ENCODE measurements around the gene SOX11. TPM values are rescaled to one million over a fixed set of nuclear protein-coding genes. Genes with fewer than 3 reads are reported as not detected.

The SOX11 gene
- total RNA-seq, 2 donors from 2014 or later: not detected

DNA sequence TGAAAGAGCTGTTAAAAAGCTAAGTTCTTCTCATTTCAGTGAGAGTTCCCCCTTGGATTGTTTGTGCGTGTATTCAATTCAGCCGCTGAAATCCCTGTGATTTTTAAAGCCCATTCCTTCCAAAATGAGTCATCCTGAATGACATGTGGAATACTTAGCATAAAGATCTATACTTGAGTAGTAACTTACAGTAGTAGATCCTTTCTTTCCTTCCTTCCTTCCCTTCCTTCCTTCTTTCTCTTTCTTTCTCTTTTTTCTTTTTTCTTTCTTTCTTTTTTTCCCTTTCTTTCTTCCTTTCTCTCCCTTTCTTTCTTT lies 18.2 kb upstream of the SOX11 start:
- no peak for DNase-seq
- no peaks in the 10 kb centered on the region for H3K9me3 Mint-ChIP-seq
- ATAC-seq (replicated peaks in 1 of 2): no peak
- H3K27me3 Mint-ChIP-seq (ENCODE audit: low read depth): peaks cover 18% of the 10 kb centered on the region
- H3K36me3 Mint-ChIP-seq (ENCODE audit: insufficient read depth in 2 of 2): peaks cover 0 to 4% of the 10 kb centered on the region in 2 donors
- H3K27ac Mint-ChIP-seq: peak overlapping the region; percentile 33
- no peaks in the 10 kb centered on the region for H3K4me1 Mint-ChIP-seq (ENCODE audit: low read depth)
- no peak overlapping the region for H3K4me3 Mint-ChIP-seq

DNA sequence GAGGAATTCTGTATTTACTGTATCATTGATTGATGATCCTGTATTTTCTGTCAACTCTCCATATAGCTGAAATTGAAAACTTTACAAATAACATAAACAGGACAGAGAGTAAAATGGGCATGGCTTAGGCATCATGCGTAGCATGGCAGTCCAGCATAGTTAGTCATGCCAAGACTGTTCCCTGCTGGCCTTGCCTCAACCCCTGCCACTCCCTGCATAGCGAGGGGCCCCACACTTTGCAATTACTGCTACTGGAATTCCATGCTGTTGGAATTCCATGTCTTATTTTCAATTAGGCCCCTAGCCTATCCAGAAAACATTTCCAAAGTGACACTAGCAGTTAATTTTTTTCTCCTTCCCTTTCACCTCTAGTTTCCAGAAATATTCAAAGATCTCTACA lies 15.1 kb upstream of the SOX11 start:
- Mint-ChIP-seq H3K27me3 (ENCODE audit: low read depth) (peaks cover 18% of the 10 kb centered on the region), H3K27ac (no peak overlapping the region), H3K9me3 (peaks cover 0 to 4% of the 10 kb centered on the region in 2 donors), H3K4me1 (ENCODE audit: low read depth) (no peaks in the 10 kb centered on the region), H3K4me3 (no peak overlapping the region), H3K36me3 (ENCODE audit: insufficient read depth in 2 of 2) (peaks cover 0 to 5% of the 10 kb centered on the region in 2 donors)
- no peak for DNase-seq
- no peak for ATAC-seq (replicated peaks in 1 of 2)

DNA sequence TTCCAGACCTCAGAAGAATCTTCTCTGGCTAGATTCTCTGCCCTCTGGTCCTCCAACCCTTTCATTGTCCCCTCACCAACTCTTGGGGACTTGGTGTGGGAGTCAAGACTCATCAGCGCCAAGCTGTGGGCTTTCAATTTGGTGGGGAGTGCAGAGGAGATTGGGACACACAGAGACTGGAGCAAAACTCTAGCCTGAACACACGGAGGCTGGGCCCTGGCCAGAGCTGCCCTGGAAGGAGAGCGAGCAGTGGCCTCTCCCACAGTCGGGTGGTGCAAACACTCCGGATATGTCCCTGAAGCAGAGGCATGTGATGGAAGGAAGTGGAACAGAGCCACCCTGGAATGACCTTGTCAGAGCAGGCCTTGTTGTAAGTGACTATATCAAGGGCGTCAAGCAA lies 8.7 kb upstream of the SOX11 start:
- H3K9me3 Mint-ChIP-seq: peaks cover 0 to 6% of the 10 kb centered on the region in 2 donors
- peaks cover 11% of the 10 kb centered on the region for H3K27me3 Mint-ChIP-seq (ENCODE audit: low read depth)
- H3K4me3 Mint-ChIP-seq: no peak overlapping the region
- peaks cover 0 to 1% of the 10 kb centered on the region in 2 donors for H3K36me3 Mint-ChIP-seq (ENCODE audit: insufficient read depth in 2 of 2)
- no peaks in the 10 kb centered on the region for H3K4me1 Mint-ChIP-seq (ENCODE audit: low read depth)
- DNase-seq (no peak), ATAC-seq (replicated peaks in 1 of 2) (no peak)
- H3K27ac Mint-ChIP-seq: no peak overlapping the region

DNA sequence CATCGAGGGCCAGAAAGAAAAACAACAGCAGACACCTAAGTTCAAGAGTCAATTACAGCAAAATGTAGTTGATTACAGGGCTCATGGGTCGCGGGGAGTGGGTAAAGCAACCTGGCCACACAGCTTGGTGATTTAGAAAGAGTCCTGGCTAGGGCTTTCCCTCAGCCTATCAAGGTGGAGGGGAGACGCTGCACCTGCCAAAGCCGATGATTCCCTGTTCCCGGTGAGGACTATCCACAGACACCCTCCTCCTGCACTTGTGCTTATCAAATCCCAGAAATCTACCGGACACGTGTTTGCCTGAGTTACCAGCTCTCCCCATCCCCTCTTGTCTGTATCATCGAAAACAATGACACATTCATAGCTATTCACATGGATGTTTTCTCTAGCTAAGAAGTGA lies 7.0 kb upstream of the SOX11 start:
- peaks cover 0 to 6% of the 10 kb centered on the region in 2 donors for H3K9me3 Mint-ChIP-seq
- H3K27me3 Mint-ChIP-seq (ENCODE audit: low read depth): peaks cover 28% of the 10 kb centered on the region
- H3K27ac Mint-ChIP-seq: no peak overlapping the region
- DNase-seq: no peak
- peaks cover 0 to 1% of the 10 kb centered on the region in 2 donors for H3K36me3 Mint-ChIP-seq (ENCODE audit: insufficient read depth in 2 of 2)
- H3K4me1 Mint-ChIP-seq (ENCODE audit: low read depth): no peaks in the 10 kb centered on the region
- no peak overlapping the region for H3K4me3 Mint-ChIP-seq
- ATAC-seq (replicated peaks in 1 of 2): no peak

DNA sequence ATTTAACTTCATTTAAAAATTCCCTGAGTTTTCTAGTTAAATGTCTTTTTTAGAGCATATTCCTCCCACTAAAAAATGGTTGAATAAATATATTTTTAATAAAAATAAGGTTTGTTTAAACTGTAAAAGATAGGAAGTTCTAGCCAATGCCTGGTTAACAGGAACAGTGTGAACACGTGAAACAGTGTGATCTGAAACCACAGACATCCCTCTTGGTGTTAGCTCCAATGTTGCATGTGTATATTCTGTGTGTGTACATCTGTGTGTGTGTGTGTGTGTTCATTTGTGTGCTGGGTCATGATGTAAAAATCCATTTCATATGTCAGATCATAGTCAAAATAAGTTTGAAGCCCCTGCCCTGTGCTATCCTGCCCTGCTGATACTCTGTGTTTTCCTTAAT lies 6.1 kb upstream of the SOX11 start:
- ATAC-seq (replicated peaks in 1 of 2): no peak
- Mint-ChIP-seq H3K27ac (no peak overlapping the region), H3K9me3 (peaks cover 0 to 3% of the 10 kb centered on the region in 2 donors), H3K36me3 (ENCODE audit: insufficient read depth in 2 of 2) (peaks cover 0 to 4% of the 10 kb centered on the region in 2 donors), H3K4me3 (no peak overlapping the region), H3K4me1 (ENCODE audit: low read depth) (no peaks in the 10 kb centered on the region), H3K27me3 (ENCODE audit: low read depth) (peaks cover 37% of the 10 kb centered on the region)
- DNase-seq: no peak

DNA sequence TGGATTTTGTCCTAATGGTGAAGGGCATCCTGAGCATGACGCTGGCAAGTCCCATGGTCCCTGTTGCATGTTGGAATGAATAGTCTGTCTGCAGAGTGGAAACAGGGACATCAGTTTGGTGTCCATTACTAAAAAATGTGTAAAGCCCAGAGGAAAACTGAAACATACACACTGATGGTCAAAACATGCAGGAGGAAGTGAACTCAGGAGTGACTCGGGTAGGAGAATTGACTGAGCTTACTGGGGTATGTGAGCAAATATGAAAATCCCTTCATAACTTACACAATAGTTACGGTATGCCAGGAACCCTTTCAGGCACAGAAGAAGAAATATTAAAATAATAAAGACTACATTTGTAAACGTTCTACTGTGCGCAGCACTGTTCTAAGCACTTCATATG lies 5.6 kb upstream of the SOX11 start:
- Mint-ChIP-seq H3K27ac (no peak overlapping the region), H3K27me3 (ENCODE audit: low read depth) (peaks cover 37% of the 10 kb centered on the region), H3K36me3 (ENCODE audit: insufficient read depth in 2 of 2) (peaks cover 0 to 5% of the 10 kb centered on the region in 2 donors), H3K9me3 (peaks cover 0 to 2% of the 10 kb centered on the region in 2 donors), H3K4me1 (ENCODE audit: low read depth) (no peaks in the 10 kb centered on the region), H3K4me3 (no peak overlapping the region)
- ATAC-seq (replicated peaks in 1 of 2) (no peak), DNase-seq (no peak)

DNA sequence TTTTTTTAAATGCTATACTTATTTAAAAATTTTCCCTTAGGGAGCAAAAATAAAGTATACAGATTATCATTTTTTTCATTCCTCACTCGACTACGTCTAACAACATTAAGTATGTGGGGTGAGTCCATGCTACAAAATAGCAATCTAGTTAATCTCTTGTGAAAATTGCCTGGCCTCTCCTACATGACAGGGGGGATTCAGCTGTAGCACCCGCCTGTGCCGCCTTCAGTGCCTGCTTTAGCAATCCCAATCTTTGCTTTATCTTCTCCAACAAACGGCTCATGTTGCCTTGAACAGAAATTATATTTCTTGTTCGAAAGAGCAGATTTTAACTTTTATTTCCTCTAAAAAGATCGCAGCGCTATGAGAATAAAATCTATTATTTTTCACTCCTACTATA lies 2.4 kb upstream of the SOX11 start:
- no peaks in the 10 kb centered on the region for H3K9me3 Mint-ChIP-seq
- DNase-seq: no peak
- no peak for ATAC-seq (replicated peaks in 1 of 2)
- H3K4me1 Mint-ChIP-seq (ENCODE audit: low read depth): peaks cover 11% of the 10 kb centered on the region
- H3K36me3 Mint-ChIP-seq (ENCODE audit: insufficient read depth in 2 of 2): peaks cover 2 to 7% of the 10 kb centered on the region in 2 donors
- H3K4me3 Mint-ChIP-seq: no peak overlapping the region
- H3K27ac Mint-ChIP-seq: no peak overlapping the region
- peaks cover 49% of the 10 kb centered on the region for H3K27me3 Mint-ChIP-seq (ENCODE audit: low read depth)

DNA sequence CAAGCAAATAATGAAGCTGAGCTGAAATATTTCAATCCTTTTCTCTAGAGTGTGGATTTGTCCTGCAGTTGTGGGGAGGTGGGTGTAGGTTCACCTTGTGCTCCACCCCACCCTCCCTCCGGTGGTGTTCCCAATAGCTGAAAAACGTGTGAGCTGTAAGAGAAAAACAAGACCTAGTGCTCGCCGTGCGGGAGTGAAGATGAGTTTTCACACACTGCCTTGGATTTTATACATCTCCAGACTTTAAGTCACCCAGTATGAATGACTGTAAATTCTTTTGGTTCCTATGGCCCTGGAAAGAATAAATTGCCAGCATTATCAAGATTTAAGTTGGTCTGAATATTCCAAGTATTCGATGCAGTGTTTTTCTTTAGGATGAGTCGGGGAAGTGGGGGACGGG lies 1.9 kb upstream of the SOX11 start:
- ATAC-seq (replicated peaks in 1 of 2): no peak
- H3K27ac Mint-ChIP-seq: no peak overlapping the region
- peaks cover 2 to 7% of the 10 kb centered on the region in 2 donors for H3K36me3 Mint-ChIP-seq (ENCODE audit: insufficient read depth in 2 of 2)
- H3K27me3 Mint-ChIP-seq (ENCODE audit: low read depth): peaks cover 54% of the 10 kb centered on the region
- peaks cover 11% of the 10 kb centered on the region for H3K4me1 Mint-ChIP-seq (ENCODE audit: low read depth)
- H3K9me3 Mint-ChIP-seq: no peaks in the 10 kb centered on the region
- no peak for DNase-seq
- H3K4me3 Mint-ChIP-seq: peak overlapping the region in 1 of 2 donors; percentile 64

DNA sequence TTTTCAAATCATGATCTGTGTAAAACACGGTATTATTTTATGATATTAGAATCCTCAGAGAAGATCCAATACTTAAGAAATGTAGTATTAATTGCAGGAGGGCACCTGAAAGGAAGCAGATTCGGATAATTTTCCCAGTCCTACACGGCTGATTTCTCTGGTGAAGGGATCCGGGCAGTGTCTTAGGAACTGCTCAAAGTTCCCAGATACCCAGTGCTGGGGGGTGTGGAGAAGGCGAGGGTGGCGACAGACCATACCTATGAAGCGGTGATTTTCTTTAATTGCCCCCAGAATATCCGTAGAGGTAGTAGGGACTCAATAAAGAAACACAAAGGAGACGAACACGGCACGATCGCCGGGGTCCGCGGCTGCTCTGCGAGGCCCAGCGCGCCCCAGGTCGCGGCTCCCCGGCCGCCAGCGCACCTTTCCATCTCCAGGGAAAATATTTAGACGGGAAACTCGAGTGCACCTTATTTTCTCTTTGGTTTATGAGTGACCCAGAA lies 1.4 kb upstream of the SOX11 start:
- Mint-ChIP-seq H3K27ac (no peak overlapping the region), H3K9me3 (no peaks in the 10 kb centered on the region), H3K27me3 (ENCODE audit: low read depth) (peaks cover 59% of the 10 kb centered on the region), H3K4me3 (peak overlapping the region; percentile 62 to 64), H3K36me3 (ENCODE audit: insufficient read depth in 2 of 2) (peaks cover 2 to 7% of the 10 kb centered on the region in 2 donors), H3K4me1 (ENCODE audit: low read depth) (peaks cover 11% of the 10 kb centered on the region)
- DNase-seq: no peak
- no peak for ATAC-seq (replicated peaks in 1 of 2)

DNA sequence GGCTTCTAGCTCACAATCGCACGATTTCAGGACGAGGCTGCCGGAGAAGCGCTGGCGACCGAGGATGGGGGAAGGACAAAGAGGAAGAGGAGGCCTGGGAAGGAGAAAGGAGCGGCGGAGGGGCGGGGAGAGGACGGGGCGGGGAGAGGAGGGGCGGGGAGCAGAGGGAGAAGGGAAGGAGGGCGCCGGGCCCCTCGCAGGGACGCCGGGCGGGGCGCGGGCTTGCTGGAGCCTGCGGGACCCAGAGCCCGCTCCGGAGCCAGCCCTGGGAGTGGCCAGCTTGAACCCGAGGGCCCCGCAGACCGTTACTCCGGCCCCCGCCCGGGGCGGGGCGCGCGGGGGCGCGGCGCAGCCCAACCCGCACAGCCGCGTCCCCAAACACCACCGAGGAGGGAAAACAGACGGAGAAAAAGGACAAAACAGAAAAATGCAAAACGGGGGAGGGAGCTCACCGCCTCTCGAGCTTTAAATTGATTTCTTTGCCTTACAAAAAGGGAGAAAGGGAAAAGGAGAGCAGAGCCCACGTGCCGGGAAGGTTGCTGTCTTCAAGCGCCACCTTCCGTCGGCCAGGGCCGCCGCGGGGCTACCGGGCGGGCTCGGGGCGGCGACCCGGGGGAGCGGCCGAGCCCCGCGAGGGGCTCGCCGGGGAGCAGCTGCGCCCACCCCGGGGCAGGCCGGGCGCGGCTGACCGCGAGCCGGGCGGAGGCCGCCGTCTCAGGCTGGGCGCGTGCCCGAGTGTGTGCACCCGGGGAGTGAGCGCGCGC lies 781 bp upstream of the SOX11 start:
- ATAC-seq (replicated peaks in 1 of 2): no peak
- Mint-ChIP-seq H3K27me3 (ENCODE audit: low read depth) (peaks cover 65% of the 10 kb centered on the region), H3K27ac (no peak overlapping the region), H3K4me3 (peak overlapping the region; percentile 62 to 64), H3K9me3 (no peaks in the 10 kb centered on the region), H3K4me1 (ENCODE audit: low read depth) (peaks cover 15% of the 10 kb centered on the region), H3K36me3 (ENCODE audit: insufficient read depth in 2 of 2) (peaks cover 4 to 7% of the 10 kb centered on the region in 2 donors)
- no peak for DNase-seq

DNA sequence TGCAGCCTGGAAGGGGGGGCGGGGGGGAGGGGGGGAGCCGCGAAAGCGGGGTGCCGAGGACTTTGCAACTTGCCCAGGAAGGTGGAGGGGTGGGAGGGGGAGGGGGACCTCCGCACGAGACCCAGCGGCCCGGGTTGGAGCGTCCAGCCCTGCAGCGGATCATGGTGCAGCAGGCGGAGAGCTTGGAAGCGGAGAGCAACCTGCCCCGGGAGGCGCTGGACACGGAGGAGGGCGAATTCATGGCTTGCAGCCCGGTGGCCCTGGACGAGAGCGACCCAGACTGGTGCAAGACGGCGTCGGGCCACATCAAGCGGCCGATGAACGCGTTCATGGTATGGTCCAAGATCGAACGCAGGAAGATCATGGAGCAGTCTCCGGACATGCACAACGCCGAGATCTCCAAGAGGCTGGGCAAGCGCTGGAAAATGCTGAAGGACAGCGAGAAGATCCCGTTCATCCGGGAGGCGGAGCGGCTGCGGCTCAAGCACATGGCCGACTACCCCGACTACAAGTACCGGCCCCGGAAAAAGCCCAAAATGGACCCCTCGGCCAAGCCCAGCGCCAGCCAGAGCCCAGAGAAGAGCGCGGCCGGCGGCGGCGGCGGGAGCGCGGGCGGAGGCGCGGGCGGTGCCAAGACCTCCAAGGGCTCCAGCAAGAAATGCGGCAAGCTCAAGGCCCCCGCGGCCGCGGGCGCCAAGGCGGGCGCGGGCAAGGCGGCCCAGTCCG lies 540 bp downstream of the SOX11 start:
- H3K27ac Mint-ChIP-seq: no peak overlapping the region
- H3K9me3 Mint-ChIP-seq: no peaks in the 10 kb centered on the region
- ATAC-seq (replicated peaks in 1 of 2) (no peak), DNase-seq (no peak)
- H3K27me3 Mint-ChIP-seq (ENCODE audit: low read depth): peaks cover 64% of the 10 kb centered on the region
- H3K4me1 Mint-ChIP-seq (ENCODE audit: low read depth): peaks cover 15% of the 10 kb centered on the region
- peaks cover 4 to 7% of the 10 kb centered on the region in 2 donors for H3K36me3 Mint-ChIP-seq (ENCODE audit: insufficient read depth in 2 of 2)
- peak overlapping the region; percentile 12 to 31 for H3K4me3 Mint-ChIP-seq

DNA sequence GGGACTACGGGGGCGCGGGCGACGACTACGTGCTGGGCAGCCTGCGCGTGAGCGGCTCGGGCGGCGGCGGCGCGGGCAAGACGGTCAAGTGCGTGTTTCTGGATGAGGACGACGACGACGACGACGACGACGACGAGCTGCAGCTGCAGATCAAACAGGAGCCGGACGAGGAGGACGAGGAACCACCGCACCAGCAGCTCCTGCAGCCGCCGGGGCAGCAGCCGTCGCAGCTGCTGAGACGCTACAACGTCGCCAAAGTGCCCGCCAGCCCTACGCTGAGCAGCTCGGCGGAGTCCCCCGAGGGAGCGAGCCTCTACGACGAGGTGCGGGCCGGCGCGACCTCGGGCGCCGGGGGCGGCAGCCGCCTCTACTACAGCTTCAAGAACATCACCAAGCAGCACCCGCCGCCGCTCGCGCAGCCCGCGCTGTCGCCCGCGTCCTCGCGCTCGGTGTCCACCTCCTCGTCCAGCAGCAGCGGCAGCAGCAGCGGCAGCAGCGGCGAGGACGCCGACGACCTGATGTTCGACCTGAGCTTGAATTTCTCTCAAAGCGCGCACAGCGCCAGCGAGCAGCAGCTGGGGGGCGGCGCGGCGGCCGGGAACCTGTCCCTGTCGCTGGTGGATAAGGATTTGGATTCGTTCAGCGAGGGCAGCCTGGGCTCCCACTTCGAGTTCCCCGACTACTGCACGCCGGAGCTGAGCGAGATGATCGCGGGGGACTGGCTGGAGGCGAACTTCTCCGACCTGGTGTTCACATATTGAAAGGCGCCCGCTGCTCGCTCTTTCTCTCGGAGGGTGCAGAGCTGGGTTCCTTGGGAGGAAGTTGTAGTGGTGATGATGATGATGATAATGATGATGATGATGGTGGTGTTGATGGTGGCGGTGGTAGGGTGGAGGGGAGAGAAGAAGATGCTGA lies 1.4 kb downstream of the SOX11 start:
- peak overlapping the region; percentile 14 to 67 for H3K4me3 Mint-ChIP-seq
- no peak for DNase-seq

DNA sequence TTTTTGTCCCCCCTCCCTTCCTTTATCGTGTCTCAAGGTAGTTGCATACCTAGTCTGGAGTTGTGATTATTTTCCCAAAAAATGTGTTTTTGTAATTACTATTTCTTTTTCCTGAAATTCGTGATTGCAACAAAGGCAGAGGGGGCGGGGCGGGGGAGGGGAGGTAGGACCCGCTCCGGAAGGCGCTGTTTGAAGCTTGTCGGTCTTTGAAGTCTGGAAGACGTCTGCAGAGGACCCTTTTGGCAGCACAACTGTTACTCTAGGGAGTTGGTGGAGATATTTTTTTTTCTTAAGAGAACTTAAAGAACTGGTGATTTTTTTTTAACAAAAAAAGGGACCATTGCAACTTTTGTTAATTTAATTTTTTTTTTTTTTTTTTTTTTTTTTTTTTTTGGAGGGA lies 2.1 kb downstream of the SOX11 start:
- Mint-ChIP-seq H3K4me1 (ENCODE audit: low read depth) (peaks cover 15% of the 10 kb centered on the region), H3K27ac (peak overlapping the region; percentile 81), H3K36me3 (ENCODE audit: insufficient read depth in 2 of 2) (peaks cover 4 to 7% of the 10 kb centered on the region in 2 donors), H3K9me3 (no peaks in the 10 kb centered on the region), H3K4me3 (peak overlapping the region in 1 of 2 donors; percentile 67), H3K27me3 (ENCODE audit: low read depth) (peaks cover 64% of the 10 kb centered on the region)
- no peak for DNase-seq
- no peak for ATAC-seq (replicated peaks in 1 of 2)

More for the DNA sequence above, 1.4 kb downstream of the SOX11 start:
- Mint-ChIP-seq H3K36me3 (ENCODE audit: insufficient read depth in 2 of 2) (peaks cover 4 to 7% of the 10 kb centered on the region in 2 donors), H3K9me3 (no peaks in the 10 kb centered on the region), H3K4me1 (ENCODE audit: low read depth) (peaks cover 15% of the 10 kb centered on the region), H3K27ac (peak overlapping the region; percentile 81), H3K27me3 (ENCODE audit: low read depth) (peaks cover 64% of the 10 kb centered on the region)
- ATAC-seq (replicated peaks in 1 of 2): no peak
